A549 (cell line): ENCODE measurements around the gene SFRP2.

ENCODE experiments used
- POLR2A ChIP-seq: IDR thresholded peaks from 2 replicates; pipeline ENCODE4 v1.6.1; 2012; ENCODE audit warnings: mild to moderate bottlenecking, low read length
- TF ChIP-seq, protein P1 (sequence below): fragments of >200 bp; sonication (Bioruptor Twin); formaldehyde crosslinking; IDR thresholded peaks from 3 replicates; pipeline ENCODE4 v1.5.1; 2016

DNA sequence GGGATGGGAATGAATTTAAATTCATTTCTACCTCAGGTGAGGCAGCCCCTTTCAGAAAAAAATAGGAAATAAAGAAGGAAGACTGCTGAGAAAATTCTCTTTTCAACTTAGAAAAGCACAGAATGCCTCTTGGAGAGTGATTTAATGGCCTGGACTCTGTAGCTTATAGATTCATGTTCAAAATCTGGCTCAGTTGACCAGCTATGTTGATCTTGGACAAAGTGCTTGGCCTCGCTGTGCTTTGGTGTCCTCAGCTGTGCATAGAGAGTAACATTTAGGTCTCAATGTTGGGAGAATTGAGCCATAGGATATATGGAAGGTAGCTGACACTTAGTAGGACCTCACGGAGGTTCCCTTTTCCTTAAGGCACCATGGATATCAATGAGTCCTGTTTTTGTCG, 49.7 kb upstream of the SFRP2 start:
- TF ChIP-seq POLR2A = no peak
- TF ChIP-seq, protein P1, sequence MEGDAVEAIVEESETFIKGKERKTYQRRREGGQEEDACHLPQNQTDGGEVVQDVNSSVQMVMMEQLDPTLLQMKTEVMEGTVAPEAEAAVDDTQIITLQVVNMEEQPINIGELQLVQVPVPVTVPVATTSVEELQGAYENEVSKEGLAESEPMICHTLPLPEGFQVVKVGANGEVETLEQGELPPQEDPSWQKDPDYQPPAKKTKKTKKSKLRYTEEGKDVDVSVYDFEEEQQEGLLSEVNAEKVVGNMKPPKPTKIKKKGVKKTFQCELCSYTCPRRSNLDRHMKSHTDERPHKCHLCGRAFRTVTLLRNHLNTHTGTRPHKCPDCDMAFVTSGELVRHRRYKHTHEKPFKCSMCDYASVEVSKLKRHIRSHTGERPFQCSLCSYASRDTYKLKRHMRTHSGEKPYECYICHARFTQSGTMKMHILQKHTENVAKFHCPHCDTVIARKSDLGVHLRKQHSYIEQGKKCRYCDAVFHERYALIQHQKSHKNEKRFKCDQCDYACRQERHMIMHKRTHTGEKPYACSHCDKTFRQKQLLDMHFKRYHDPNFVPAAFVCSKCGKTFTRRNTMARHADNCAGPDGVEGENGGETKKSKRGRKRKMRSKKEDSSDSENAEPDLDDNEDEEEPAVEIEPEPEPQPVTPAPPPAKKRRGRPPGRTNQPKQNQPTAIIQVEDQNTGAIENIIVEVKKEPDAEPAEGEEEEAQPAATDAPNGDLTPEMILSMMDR = no peak
